GM19023 (cell line): ENCODE data around the gene FANCC.
A peak's percentile ranks its signal among the peaks of the same experiment; 100 is the strongest.
"Not testable (repeated sequence)": the region's sequence is repeated elsewhere in the genome, so short reads cannot be mapped to it uniquely, and the experiment has no call there.

Experiments
- ATAC-seq: cut with Tn5 transposase; IDR thresholded peaks from one replicate; pipeline ENCODE4 v1.9.1; 2021; ENCODE audit warnings: mild to moderate bottlenecking, moderate library complexity; ENCODE audit not compliant: unreplicated experiment

The FANCC gene

GRCh38 chr9:95332860-95333259, 15.4 kb upstream of the FANCC start:
- no peak for ATAC-seq

- ATAC-seq, result no peak
Measured at GRCh38 chr9:95330720-95331404, 13.4 kb upstream of the FANCC start.

GRCh38 chr9:95329061-95329460, 11.6 kb upstream of the FANCC start:
- not testable (repeated sequence) for ATAC-seq

GRCh38 chr9:95327239-95327865, 9.8 kb upstream of the FANCC start:
- no peak for ATAC-seq

- no peak for ATAC-seq
Measured at GRCh38 chr9:95325221-95325620, 7.7 kb upstream of the FANCC start.

- no peak for ATAC-seq
Measured at GRCh38 chr9:95317893-95318211, 343 bp upstream of the FANCC start.

GRCh38 chr9:95316794-95317118, 753 bp downstream of the FANCC start:
- peak; percentile 58 for ATAC-seq

GRCh38 chr9:95316274-95316673, 1.2 kb downstream of the FANCC start:
- ATAC-seq, result no peak

GRCh38 chr9:95315108-95315746, 2.3 kb downstream of the FANCC start:
- ATAC-seq, result no peak

- no peak for ATAC-seq
Measured at GRCh38 chr9:95313010-95313498, 4.5 kb downstream of the FANCC start.

- ATAC-seq, result no peak
Measured at GRCh38 chr9:95311961-95312360, 5.5 kb downstream of the FANCC start.

GRCh38 chr9:95307538-95307937, 10.0 kb downstream of the FANCC start:
- ATAC-seq, result no peak

GRCh38 chr9:95306819-95307218, 10.7 kb downstream of the FANCC start:
- no peak for ATAC-seq

- no peak for ATAC-seq
Measured at GRCh38 chr9:95305770-95306492, 11.6 kb downstream of the FANCC start.

- ATAC-seq, result no peak
Measured at GRCh38 chr9:95302479-95302878, 15.0 kb downstream of the FANCC start.

- no peak for ATAC-seq
Measured at GRCh38 chr9:95297760-95298159, 19.7 kb downstream of the FANCC start.

GRCh38 chr9:95297316-95297715, 20.2 kb downstream of the FANCC start:
- no peak for ATAC-seq

GRCh38 chr9:95296761-95297160, 20.7 kb downstream of the FANCC start:
- no peak for ATAC-seq

GRCh38 chr9:95293296-95293695, 24.2 kb downstream of the FANCC start:
- not testable (repeated sequence) for ATAC-seq

GRCh38 chr9:95292226-95292625, 25.3 kb downstream of the FANCC start:
- no peak for ATAC-seq

GRCh38 chr9:95286151-95286550, 31.4 kb downstream of the FANCC start:
- no peak for ATAC-seq

GRCh38 chr9:95285307-95285706, 32.2 kb downstream of the FANCC start:
- ATAC-seq, result no peak
